NCI-H1436 treated with DMSO at 0.1 percent for 48 hours (cell line): Measurements from ENCODE around the gene STX4.

Source experiments
- DNase-seq: peaks from one replicate; lab custom pipeline; 2025; lab: John Stamatoyannopoulos, UW

Gene STX4, protein sequence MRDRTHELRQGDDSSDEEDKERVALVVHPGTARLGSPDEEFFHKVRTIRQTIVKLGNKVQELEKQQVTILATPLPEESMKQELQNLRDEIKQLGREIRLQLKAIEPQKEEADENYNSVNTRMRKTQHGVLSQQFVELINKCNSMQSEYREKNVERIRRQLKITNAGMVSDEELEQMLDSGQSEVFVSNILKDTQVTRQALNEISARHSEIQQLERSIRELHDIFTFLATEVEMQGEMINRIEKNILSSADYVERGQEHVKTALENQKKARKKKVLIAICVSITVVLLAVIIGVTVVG

DNA sequence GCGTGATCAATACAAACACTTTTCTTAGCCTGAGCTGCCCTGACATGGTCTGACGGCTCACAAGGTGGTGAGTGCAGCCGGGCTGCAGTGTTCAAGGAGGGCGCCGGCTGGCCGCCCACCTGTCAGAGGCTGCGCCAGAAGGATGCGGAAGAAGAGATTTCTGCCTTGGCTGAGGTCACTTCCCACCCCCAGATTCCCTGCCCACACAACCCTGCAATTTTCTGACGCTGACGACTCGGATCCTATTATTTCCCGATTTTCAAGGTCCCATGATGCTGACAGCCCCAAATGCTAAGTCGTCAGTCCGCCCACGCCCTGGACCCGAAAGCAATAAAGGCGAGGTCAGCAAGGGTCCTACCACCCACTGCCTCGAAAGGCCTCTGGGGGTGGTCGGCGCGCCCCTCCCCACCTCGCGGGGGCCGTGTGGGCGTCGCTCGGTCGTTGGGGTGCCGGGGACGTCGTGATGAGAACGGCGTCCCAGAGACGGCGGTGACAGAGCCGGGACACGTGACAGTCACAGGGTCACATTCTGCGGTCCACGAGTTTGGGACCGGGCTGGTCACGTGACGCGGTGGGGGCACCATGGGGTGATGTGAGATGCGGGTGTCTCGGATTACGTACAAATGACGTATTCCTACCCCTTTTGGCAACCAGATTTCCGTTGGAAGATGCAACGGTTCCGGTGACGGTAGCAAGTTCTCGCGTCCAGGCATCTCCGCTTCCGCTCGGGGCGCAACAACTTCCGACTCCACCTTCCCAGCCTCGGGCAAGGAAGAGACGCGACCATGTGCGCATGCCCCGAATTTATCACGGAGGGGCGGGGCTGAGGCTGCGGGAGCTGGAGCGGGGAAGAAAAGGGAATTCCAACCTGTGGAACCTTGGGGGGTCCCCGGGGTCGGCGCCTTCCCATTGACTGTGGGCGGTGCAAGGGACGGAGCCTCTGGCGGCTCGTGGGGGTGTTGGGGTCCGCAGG lies at the start of gene STX4:
Gene STX4 (plus strand): TSS at position 823 of the 973 bp plus-strand sequence. CDS start 248 bp downstream, outside the sequence.
- DNase-seq: peak; percentile 63

DNA sequence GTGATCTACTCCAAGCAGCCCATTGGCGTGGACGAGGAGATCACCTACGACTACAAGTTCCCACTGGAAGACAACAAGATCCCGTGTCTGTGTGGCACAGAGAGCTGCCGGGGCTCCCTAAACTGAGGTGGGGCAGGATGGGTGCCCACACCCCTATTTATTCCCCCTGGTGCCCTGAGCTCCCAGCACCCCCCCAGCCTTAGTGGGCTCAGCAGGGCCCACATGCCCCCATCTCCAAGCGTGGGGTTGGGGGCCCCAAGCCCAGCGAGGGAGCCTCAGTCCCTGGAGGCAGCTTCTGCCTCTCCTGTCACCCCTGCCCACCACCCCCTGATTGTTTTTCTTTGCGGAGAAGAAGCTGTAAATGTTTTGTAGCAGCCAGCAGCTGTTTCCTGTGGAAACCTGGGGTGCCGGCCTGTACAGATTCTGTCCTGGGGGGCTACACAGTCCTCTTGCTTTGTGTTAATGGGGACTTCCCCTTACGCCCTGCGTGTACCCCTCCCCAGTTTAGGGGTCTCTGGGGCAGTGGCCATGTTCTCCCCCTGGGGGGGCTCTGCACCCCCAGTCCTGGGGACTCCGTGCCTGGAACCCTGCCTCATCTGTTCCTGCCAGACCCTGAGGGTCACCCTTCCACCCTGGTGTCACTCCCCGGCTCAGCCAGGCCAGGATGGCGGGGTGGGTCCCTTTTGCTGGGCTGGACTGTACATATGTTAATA lies 49.3 kb upstream of the STX4 start:
- no peak for DNase-seq

DNA sequence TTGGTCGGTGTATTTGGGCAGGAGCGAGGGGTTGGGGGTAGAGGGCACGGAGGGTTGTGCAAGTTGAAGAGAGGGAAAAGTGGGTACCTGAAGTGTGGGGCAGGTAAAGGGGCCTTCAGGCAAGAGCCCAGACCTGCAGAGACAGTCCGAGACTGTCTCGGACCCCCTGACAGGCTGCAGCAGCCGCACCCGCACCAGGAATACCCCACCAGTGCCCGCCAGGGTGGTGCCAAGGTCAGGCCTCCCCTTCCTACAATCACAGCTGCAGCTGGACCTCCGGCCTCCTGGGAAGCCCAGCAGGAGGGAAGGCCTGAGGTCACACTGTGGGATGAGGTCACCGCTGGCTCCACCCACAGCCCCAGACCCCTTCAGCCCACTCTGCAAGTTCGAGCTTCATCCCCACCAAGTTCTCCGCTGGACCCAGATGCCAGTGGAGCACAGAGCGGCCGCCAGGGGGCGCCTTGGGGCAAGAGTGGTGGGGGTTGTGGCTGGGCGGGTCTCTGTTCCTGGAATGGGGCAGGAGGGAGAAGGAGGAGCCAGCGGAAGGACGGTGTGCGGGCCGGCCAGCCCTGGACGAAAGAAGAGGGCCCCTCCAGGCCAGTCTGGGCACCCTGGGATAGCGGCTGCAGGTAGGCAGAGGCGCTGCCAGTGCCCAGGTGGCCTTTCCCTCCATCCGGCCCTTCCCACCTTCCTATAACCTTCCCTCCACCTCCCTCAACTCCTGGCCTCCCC lies 48.5 kb upstream of the STX4 start, which contains the start of gene HSD3B7:
Gene HSD3B7 (plus strand): TSS at position 539 of the 732 bp plus-strand sequence. CDS start 452 bp downstream, outside the sequence.
- no peak for DNase-seq

DNA sequence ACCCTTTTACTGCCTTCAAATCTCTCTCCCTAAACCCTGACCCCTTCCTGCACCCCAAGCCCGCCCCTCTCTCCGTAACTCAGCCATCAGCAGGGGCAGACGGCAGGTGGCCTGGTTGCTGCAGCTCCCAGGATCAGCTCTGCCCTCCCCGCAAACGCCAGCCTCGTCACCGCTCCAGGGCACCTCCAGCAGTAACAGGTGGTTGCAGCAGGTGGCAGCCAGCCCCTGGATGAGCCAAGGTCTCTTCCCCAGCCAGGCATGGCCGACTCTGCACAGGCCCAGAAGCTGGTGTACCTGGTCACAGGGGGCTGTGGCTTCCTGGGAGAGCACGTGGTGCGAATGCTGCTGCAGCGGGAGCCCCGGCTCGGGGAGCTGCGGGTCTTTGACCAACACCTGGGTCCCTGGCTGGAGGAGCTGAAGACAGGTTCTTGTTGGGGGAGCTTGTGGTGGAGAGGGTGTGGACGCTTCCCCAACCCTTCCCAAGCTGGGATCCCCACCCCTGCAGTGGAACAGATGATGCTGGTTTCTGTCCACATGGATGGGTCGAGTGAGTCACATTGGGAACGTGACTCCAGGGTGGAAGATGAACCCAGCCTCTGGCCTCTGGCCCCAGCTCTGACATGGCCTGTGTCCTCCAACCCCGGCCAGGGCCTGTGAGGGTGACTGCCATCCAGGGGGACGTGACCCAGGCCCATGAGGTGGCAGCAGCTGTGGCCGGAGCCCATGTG lies 47.8 kb upstream of the STX4 start:
- peak; percentile 18 for DNase-seq

DNA sequence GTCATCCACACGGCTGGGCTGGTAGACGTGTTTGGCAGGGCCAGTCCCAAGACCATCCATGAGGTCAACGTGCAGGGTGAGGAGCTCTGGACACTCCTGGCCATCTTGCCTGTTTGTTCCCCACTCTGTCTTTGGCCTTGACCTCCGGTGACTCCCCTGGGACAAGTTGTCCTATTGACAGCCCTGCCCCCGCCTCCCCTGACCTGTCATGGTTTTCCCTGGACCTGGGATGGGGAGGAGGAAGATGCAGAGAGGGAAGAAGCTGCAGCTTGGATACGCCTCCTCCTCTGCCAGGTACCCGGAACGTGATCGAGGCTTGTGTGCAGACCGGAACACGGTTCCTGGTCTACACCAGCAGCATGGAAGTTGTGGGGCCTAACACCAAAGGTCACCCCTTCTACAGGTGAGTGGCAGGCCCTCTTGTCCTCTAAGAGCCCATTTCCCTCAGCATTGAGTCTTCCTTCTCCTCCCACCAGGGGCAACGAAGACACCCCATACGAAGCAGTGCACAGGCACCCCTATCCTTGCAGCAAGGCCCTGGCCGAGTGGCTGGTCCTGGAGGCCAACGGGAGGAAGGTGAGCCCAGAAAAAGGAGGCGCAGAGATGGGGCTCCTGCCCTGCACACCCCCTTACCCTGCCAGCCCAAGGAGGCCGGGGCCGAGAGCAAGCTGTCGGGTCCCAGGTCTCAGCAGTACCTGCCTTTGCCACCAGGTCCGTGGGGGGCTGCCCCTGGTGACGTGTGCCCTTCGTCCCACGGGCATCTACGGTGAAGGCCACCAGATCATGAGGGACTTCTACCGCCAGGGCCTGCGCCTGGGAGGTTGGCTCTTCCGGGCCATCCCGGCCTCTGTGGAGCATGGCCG lies 47.0 kb upstream of the STX4 start:
- DNase-seq: no peak

DNA sequence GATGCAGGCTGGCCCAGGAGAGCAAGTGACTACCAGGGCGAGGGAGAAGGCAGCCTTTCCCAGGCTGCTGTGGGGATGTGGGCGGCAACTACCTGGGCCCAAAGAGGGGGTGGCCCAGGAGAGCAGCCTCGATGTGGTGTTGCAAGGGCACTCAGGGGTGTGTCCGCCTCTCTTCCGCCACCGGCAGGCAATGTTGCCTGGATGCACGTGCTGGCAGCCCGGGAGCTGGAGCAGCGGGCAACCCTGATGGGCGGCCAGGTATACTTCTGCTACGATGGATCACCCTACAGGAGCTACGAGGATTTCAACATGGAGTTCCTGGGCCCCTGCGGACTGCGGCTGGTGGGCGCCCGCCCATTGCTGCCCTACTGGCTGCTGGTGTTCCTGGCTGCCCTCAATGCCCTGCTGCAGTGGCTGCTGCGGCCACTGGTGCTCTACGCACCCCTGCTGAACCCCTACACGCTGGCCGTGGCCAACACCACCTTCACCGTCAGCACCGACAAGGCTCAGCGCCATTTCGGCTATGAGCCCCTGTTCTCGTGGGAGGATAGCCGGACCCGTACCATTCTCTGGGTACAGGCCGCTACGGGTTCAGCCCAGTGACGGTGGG lies 45.7 kb upstream of the STX4 start:
- DNase-seq: no peak

DNA sequence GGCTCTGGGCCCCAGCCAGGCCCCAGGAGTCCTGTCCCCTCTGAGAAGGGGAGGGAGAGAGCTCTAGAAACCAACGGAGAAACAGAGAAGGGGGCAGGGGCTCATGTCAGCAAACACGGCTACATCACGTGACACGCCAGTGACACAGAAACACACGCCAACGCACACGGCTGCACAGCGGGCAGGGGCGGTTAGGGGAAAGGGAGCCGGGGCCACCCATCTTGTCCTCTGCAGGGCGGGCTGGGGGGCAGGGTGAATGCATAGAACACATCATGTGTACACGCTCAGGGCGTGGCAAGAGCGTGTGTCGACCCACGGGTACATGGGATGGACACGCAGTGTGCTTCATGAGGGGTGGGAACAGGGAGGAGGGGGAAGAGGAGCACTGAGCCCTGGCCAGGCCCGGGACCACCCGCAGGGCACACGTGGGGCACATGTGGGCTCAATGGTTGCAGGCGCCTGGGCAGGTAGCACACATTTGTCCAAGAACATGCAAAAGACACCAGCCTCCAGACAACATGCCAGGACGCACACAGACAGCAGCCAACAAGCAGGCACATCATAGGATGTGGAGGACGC lies 43.8 kb upstream of the STX4 start:
- DNase-seq: no peak

DNA sequence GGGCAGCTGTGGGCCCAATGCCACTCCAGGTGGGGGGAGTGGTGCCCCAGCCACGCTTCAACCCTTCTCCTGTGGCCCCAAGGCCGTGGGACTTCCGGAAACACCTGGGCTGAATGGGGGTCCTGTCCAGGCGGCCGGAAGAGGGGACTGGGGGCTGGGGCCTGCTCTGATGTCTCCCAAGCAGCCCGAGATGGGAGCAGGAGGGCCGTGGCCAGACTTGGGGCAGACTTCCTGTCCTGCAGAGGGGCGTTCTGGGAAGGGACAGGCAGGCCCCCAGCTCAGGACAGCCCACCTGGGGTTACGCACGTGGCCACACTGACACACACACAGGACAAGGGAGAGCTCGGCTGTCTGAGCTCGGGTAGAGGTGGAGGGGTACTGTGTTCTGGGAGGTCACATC lies 43.3 kb upstream of the STX4 start:
- DNase-seq: no peak

DNA sequence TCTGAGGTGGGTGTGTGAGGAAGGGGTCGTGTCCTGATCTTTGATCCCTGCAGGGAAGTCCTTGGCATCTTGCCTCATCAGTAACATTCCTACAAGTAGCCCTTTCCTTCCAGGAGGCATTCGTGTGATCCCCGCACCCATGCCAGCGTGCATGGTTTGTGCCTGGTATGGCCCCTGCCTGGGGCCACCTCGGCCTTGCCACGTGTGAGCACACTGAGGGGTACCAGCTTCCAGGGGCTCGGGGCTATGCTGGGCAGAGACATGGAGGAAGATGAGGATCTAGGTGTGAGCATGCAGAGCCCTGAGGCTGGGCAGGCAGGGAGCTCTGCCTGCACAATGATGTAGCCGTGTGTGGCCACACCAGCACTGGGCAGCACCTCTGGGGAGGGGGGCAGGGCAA lies 42.3 kb upstream of the STX4 start:
- DNase-seq: no peak

DNA sequence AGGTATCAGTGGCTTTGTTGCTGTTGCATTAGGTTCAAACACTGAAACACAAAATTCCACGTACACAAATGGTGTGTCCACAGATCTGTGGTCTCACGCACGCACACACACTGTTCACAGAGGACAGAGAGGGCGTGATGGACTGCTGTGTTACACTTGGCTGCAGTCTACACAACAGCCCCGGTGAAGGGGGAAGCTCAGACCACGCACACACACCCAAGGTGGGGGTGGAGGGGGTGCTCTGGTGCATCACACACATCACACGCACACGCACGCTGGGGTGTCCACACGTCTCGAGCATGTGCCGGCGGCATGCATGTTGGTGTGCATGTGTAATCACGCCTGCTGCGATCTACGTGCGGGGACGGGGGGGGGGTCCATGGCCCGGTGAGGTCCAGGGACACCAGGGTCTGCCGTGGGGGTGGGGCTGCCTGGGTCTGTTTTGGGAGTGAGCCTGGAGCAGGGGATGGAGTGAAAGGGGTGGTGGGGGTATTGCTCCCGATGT lies 41.0 kb upstream of the STX4 start:
- DNase-seq: no peak

DNA sequence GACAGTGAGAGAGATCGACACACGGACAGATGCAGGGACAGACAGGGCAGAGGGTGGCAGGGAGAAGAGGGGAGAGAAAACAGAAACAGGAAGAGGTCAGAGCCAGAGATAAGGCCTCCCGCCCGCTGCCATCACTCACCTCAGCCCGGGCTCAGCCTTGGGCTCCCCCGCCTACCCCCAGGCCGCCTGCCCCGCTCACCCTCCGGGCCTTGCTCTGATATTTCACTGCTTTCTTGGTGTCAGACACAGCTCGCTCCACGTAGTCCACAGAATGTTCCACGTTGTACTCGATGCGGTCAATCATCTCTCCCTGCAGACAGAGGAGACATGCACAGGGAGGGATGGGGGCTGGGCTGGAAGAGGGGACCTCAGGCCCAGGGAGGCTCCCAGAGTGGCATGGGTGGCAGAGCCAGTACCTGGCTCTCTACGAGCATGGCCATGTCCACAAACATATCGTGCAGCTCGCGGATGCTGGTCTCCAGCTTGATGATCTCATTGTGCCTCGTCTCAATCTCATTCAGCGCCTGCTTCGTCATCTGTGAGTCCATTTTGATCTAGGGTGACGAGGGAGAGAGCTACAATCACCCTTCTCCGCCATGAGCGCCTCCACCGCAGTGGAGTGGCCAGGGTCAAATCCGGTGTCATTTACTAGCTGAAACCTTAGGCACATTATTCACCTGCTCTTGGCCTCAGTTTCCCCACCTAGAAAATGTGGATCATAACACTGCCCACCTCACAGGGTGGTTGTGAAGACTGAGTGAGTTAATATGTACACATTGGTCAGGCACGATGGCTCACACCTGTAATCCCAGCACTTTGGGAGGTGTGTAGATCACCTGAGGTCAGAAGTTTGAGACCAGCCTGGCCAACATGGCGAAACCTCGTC lies 40.2 kb upstream of the STX4 start:
- no peak for DNase-seq

DNA sequence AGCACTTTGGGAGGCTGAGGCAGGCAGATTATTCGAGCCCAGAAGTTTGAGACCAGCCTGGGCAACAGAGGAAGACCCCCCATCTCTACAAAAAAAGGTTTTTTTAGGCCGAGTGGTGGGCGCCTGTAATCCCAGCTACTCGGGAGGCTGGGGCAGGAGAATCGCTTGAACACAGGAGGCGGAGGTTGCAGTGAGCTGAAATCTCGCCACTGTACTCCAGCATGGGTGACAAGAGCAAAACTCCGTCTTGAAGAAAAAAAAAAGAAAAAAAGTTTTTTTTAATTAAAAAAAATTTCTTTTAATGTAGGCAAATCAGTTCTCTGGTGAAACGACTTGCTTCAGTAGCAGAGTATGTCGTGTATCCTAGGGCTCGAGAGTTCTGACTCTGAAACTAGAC lies 37.4 kb upstream of the STX4 start:
- no peak for DNase-seq

DNA sequence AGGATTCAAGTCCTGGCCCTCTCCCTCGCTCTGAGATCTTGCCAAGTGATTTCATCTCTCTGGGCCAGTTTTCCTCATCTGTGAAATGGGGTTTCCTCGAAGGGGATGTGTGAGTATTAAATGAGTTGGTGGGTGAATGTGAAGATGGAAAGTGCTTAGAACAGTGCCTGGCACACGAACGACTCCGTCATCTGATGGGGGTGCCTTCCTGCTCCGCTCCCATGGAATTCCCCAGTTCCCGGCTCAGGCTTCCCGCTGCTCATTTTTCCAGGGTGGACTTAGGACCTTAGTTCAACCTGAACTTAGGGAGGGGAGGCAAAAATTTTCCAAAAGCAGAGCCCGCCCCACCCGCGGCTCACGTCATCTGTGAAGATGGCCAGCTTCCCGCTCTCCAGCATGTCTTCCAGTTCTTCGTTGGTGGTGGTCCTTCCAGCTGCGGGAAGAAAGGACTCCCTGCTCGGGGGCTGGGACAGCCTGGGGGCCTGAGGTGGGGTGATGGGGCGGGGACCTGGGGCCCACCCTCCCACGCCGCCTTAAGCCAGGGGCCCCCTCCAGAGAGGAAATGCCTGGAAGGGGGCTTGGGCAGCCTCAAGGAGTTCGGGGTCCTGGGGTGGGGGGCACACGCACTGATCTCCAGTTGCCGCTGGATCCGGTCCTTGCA lies 36.9 kb upstream of the STX4 start:
- no peak for DNase-seq

DNA sequence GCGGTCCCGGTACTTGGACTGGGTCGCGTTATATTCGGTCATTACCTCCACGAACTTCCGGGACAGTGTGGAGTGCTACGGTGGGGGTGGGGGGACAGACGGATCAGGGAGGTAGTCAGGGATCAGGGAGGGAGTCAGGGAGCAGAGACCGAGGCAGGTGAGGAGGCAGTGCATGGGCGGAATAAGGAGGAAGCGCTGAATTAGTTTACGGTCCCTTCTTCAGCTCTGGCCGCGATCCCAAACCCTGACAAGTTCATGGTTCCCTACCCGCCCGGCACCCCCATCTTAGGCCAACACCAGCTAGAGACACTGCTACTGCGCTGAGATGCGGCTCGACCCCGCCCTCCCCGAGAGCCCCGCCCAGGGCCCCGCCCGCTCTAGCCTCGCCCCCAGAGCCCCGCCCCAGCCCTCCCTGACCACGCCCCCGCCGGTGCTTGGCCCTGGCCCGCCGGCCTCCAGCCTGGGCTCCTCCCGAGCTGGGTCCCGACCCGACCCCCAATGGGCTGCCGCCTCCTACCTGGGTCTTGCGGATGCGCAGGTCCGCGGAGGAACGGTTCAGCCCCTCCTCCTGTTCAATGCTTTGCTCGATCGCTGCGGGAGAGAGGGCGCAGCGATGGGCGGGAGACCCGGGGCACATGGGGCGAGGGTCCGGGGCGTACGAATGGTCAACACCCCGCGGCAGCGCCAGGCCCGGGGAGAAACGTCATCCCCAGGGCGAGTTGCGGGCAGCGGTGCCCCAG lies 36.2 kb upstream of the STX4 start:
- DNase-seq: no peak

DNA sequence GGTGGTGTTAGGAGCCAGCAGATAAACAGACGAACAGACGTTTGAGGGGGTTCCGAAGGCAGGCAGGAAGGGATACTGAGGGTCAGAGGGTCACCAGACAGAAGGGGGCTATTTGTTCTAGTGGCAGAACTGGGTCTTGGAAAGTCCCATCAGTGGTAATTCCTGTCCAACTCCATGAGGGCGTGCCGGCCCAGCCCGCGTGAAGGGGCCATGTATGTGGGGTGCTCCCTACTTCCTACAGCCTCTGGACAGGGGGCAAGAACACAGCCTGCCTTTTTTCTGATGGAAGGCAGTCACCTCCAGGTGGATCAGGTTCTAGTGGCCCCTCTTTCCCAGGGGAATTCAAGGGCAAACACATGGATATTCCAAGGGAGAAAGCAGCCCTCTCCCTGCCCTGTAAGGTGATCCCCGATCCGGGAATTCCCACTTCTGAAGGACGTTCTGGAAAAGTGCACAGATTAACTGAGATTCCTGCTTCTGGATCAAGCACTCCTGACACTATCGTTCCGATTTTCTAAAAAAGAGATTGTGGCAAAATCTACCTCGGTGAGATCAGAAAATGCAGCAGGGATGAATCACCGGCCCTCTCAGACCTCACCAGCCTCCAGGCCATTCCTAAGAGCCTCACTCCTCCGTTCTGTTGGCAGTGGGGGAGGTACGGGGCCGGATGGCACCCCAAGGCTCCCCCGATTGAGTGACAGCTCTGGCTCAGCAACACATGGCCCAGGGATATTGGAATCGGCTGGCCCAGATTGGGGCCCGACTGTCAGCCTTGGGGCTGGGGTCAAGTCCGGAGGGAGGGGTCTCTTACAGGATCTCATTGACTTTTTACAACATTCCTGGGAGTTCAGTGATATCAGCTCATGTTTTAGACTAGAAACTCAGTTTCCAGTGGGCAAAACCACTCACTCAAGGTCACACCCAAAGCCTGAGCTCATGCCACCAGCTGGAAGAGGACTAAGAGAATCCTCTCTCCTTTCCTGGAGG lies 35.3 kb upstream of the STX4 start:
- DNase-seq: no peak
